ENCODE data around the gene BMPR1B. TPM values are rescaled to one million over a fixed set of nuclear protein-coding genes. Genes with fewer than 3 reads are reported as not detected.

BMPR1B gene
- total RNA-seq, 1 experiment from 2014 or later: 0.62 TPM

DNA sequence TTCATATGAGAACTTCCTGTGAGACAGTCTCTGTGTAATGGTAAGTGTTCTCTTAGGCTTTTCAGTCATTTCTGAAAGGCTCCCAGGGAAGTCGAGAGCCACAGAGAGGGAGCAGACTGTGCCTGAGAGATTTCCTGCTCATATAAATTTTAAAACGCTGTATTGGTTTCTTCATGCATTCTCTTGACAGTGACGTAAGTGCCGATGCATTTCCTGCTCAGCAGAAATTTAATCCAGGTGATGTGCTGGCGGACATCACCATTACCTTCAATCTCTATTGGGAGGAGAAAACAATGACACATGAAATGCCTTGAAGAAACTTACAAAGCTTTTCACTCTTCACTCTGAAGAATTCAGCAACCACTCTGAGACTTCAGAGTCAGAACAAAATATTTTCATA is 383.6 kb downstream of the BMPR1B start:
- Histone ChIP-seq H3K4me1 (ENCODE audit: control insufficient read depth, insufficient read depth, low read length) (no peaks in the 10 kb centered on the region), H3K27ac (ENCODE audit: low read length) (no peak overlapping the region), H3K27me3 (ENCODE audit: control insufficient read depth, insufficient read depth, low read length) (no peaks in the 10 kb centered on the region), H3K9me3 (ENCODE audit: control insufficient read depth, insufficient read depth, low read depth, low read length) (no peaks in the 10 kb centered on the region), H3K4me3 (ENCODE audit: low read depth in 2 of 2, low read length in 2 of 2) (no peak overlapping the region), H3K36me3 (ENCODE audit: control insufficient read depth, insufficient read depth, low read length) (no peaks in the 10 kb centered on the region)
- TF ChIP-seq SIN3A (IDR thresholded peaks at IDR 0.05; ENCODE audit: borderline replicate concordance, insufficient read depth, low read depth, low read length): no peak
- TF ChIP-seq POLR2AphosphoS5 (IDR thresholded peaks at IDR 0.05; ENCODE audit: low read depth, low read length): no peak
- TF ChIP-seq, protein P1, sequence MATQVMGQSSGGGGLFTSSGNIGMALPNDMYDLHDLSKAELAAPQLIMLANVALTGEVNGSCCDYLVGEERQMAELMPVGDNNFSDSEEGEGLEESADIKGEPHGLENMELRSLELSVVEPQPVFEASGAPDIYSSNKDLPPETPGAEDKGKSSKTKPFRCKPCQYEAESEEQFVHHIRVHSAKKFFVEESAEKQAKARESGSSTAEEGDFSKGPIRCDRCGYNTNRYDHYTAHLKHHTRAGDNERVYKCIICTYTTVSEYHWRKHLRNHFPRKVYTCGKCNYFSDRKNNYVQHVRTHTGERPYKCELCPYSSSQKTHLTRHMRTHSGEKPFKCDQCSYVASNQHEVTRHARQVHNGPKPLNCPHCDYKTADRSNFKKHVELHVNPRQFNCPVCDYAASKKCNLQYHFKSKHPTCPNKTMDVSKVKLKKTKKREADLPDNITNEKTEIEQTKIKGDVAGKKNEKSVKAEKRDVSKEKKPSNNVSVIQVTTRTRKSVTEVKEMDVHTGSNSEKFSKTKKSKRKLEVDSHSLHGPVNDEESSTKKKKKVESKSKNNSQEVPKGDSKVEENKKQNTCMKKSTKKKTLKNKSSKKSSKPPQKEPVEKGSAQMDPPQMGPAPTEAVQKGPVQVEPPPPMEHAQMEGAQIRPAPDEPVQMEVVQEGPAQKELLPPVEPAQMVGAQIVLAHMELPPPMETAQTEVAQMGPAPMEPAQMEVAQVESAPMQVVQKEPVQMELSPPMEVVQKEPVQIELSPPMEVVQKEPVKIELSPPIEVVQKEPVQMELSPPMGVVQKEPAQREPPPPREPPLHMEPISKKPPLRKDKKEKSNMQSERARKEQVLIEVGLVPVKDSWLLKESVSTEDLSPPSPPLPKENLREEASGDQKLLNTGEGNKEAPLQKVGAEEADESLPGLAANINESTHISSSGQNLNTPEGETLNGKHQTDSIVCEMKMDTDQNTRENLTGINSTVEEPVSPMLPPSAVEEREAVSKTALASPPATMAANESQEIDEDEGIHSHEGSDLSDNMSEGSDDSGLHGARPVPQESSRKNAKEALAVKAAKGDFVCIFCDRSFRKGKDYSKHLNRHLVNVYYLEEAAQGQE (IDR thresholded peaks at IDR 0.05; ENCODE audit: insufficient read depth in 1 of 2, low read depth in 2 of 2, low read length in 1 of 2): no peak
- TF ChIP-seq TCF7L2 (IDR thresholded peaks at IDR 0.05; ENCODE audit: low read depth, low read length): no peak
- no peak for TF ChIP-seq CTCF (IDR thresholded peaks at IDR 0.05)
- ATAC-seq: no peak
- ChIA-PET CTCF (no interaction called here), POLR2A (no interaction called here)
- intact Hi-C loops (cut with micrococcal nuclease; ENCODE audit: unreplicated experiment): no loop called here
- no TSS peak for BruUV-seq (replicated peaks)
- in situ Hi-C loops (cut with HindIII; ENCODE audit: low pct_unique_long_range_greater_than_20kb, low sequenced_read_pairs): no loop called here
- no peak for DNase-seq (ENCODE audit: low read depth, low spot score)

GRCh38 chr4:95142932-95143331 is 385.2 kb downstream of the BMPR1B start:
- no TSS peak for BruUV-seq (replicated peaks)
- ATAC-seq: no peak

More at GRCh38 chr4:95142932-95143331, 385.2 kb downstream of the BMPR1B start:
- intact Hi-C loops (cut with micrococcal nuclease; ENCODE audit: unreplicated experiment): no loop called here
- Histone ChIP-seq H3K4me3 (ENCODE audit: low read depth in 2 of 2, low read length in 2 of 2) (no peak overlapping the region), H3K4me1 (ENCODE audit: control insufficient read depth, insufficient read depth, low read length) (no peaks in the 10 kb centered on the region), H3K36me3 (ENCODE audit: control insufficient read depth, insufficient read depth, low read length) (no peaks in the 10 kb centered on the region), H3K27ac (ENCODE audit: low read length) (no peak overlapping the region), H3K27me3 (ENCODE audit: control insufficient read depth, insufficient read depth, low read length) (no peaks in the 10 kb centered on the region), H3K9me3 (ENCODE audit: control insufficient read depth, insufficient read depth, low read depth, low read length) (no peaks in the 10 kb centered on the region)
- ChIA-PET CTCF (no interaction called here), POLR2A (no interaction called here)
- in situ Hi-C loops (cut with HindIII; ENCODE audit: low pct_unique_long_range_greater_than_20kb, low sequenced_read_pairs): no loop called here
- TF ChIP-seq SIN3A (IDR thresholded peaks at IDR 0.05; ENCODE audit: borderline replicate concordance, insufficient read depth, low read depth, low read length) (no peak), POLR2AphosphoS5 (IDR thresholded peaks at IDR 0.05; ENCODE audit: low read depth, low read length) (no peak), TCF7L2 (IDR thresholded peaks at IDR 0.05; ENCODE audit: low read depth, low read length) (no peak), CTCF (IDR thresholded peaks at IDR 0.05) (no peak)
- TF ChIP-seq, protein P1 (IDR thresholded peaks at IDR 0.05; ENCODE audit: insufficient read depth in 1 of 2, low read depth in 2 of 2, low read length in 1 of 2): no peak
- no peak for DNase-seq (ENCODE audit: low read depth, low spot score)
